Measurements from ENCODE around the gene FAM219B.
"Not testable (repeated sequence)": the region's sequence is repeated elsewhere in the genome, so short reads cannot be mapped to it uniquely, and the experiment has no call there.

Gene FAM219B

DNA sequence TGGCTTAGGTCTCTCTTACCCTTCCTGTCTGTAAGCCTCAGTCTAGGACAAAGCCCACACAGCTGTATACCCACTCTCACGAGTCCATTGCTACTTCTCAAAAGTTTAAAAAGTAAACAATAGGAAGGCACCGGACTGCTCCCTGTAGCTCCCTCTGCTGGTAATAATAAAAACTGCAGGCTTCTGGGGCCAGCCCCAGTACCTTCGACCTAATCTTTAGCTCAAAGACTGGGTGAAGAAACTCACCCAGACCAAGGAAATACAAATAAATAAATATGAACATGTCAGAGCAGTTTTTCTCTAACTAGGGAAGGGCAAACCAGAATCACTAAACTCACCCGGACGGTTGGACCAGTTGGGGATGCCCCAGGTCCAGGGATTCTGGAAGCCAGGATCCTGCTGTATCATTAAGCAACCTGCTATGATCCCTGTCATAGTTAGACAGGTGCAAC is 5.0 kb downstream of the FAM219B start:
- Histone ChIP-seq H3K9me3 (no peaks in the 10 kb centered on the region), H3K36me3 (peaks cover 65% of the 10 kb centered on the region), H3K4me1 (ENCODE audit: control insufficient read depth in 1 of 2, insufficient read depth in 1 of 2, low read depth in 1 of 2, low read length in 1 of 2) (peaks cover 38 to 40% of the 10 kb centered on the region in 2 experiments), H3K27me3 (no peaks in the 10 kb centered on the region), H3K27ac (peak overlapping the region; percentile 54), H3K4me3 (ENCODE audit: low read depth in 1 of 2, low read length in 1 of 2) (no peak overlapping the region)
- TF ChIP-seq, protein P1, sequence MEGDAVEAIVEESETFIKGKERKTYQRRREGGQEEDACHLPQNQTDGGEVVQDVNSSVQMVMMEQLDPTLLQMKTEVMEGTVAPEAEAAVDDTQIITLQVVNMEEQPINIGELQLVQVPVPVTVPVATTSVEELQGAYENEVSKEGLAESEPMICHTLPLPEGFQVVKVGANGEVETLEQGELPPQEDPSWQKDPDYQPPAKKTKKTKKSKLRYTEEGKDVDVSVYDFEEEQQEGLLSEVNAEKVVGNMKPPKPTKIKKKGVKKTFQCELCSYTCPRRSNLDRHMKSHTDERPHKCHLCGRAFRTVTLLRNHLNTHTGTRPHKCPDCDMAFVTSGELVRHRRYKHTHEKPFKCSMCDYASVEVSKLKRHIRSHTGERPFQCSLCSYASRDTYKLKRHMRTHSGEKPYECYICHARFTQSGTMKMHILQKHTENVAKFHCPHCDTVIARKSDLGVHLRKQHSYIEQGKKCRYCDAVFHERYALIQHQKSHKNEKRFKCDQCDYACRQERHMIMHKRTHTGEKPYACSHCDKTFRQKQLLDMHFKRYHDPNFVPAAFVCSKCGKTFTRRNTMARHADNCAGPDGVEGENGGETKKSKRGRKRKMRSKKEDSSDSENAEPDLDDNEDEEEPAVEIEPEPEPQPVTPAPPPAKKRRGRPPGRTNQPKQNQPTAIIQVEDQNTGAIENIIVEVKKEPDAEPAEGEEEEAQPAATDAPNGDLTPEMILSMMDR (IDR thresholded peaks at IDR 0.05) = peak; percentile 94

DNA sequence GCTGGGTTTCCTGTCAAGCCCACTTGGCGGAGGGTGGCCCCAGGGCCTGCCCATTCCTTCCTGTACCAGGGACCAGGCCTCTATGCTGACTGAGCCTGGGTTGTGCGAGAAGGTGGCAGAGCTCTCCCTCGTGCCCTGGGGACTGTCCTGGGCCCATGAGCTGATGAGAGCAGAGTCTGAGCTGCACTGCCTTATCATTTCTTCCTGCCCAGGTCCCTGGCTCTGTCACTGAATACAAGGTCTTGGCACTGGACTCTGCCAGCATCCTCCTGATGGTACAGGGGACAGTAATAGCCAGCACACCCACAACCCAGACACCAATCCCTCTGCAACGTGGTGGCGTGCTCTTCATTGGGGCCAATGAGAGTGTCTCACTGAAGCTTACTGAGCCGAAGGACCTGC is 9.3 kb downstream of the FAM219B start:
- no peaks in the 10 kb centered on the region for H3K9me3 ChIP-seq
- no peak overlapping the region for H3K4me3 ChIP-seq (ENCODE audit: low read depth in 1 of 2, low read length in 1 of 2)
- peaks cover 11 to 12% of the 10 kb centered on the region in 2 experiments for H3K4me1 ChIP-seq (ENCODE audit: control insufficient read depth in 1 of 2, insufficient read depth in 1 of 2, low read depth in 1 of 2, low read length in 1 of 2)
- H3K27me3 ChIP-seq = no peaks in the 10 kb centered on the region
- H3K36me3 ChIP-seq = peaks cover 70% of the 10 kb centered on the region
- TF ChIP-seq, protein P1 (IDR thresholded peaks at IDR 0.05) = no peak
- no peak overlapping the region for H3K27ac ChIP-seq

DNA sequence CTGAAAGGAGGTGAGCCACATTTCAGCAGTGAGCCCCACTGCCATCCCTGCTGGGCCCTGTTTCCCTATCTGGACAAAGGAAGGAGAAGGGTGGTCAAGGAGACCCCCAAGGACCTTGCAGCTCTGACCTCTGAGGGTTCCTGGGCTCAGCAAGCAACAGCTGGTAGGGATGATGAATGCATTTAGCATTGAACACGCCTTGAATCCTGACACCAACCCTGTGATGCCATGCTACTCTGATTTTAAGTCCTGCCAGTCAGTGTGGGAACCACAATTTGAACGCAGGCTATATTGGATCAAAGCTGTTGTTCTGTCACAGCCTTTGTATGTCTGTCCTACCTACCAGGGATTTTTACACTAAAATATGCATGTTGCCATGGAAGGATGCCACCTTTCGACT is 10.3 kb downstream of the FAM219B start:
- TF ChIP-seq, protein P1 (IDR thresholded peaks at IDR 0.05) = no peak
- Histone ChIP-seq H3K9me3 (no peaks in the 10 kb centered on the region), H3K36me3 (peaks cover 65% of the 10 kb centered on the region), H3K4me1 (ENCODE audit: control insufficient read depth in 1 of 2, insufficient read depth in 1 of 2, low read depth in 1 of 2, low read length in 1 of 2) (peaks cover 1 to 3% of the 10 kb centered on the region in 2 experiments), H3K4me3 (ENCODE audit: low read depth in 1 of 2, low read length in 1 of 2) (no peak overlapping the region), H3K27ac (no peak overlapping the region), H3K27me3 (no peaks in the 10 kb centered on the region)

DNA sequence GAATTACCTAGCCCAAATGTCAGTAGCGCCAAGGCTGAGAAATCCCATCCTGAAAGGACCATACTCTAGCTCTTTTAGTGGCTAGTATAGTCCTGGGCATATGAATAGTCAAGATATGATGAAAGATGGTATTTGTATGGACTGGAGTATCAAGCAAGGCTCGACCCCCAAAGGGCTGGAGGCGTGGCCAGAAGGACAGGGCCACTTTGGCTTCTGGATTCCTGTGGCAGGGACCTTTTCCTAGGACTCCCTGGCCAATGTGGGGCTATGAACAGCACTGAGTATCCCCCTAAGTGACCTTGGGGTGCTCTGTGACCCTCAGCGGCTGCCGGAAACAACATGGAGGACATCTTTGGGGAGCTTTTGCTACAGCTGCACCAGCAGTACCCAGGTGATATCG is 10.8 kb downstream of the FAM219B start:
- H3K4me3 ChIP-seq (ENCODE audit: low read depth in 1 of 2, low read length in 1 of 2) = no peak overlapping the region
- TF ChIP-seq, protein P1 (IDR thresholded peaks at IDR 0.05) = no peak
- no peak overlapping the region for H3K27ac ChIP-seq
- no peaks in the 10 kb centered on the region for H3K27me3 ChIP-seq
- H3K36me3 ChIP-seq = peaks cover 60% of the 10 kb centered on the region
- H3K9me3 ChIP-seq = no peaks in the 10 kb centered on the region
- no peaks in the 10 kb centered on the region for H3K4me1 ChIP-seq (ENCODE audit: control insufficient read depth in 1 of 2, insufficient read depth in 1 of 2, low read depth in 1 of 2, low read length in 1 of 2)

DNA sequence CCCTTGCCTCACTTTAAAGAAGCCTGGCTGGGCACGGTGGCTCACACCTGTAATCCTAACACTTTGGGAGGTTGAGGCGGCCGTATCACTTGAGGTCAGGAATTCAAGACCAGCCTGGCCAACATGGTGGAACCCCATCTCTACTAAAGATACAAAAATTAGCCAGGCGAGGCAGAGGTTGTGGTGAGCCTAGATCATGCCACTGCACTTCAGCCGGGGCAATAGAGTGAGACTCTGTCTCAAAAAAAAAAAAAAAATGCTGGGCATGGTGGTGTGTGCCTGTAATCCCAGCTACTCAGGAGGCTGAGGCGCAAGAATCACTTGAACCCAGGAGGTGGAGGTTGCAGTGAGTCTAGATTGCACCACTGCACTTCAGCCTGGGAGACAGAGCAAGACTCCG is 12.3 kb downstream of the FAM219B start:
- H3K27me3 ChIP-seq, H3K27ac ChIP-seq: not testable (repeated sequence)
- peaks cover 45% of the 10 kb centered on the region for H3K36me3 ChIP-seq

DNA sequence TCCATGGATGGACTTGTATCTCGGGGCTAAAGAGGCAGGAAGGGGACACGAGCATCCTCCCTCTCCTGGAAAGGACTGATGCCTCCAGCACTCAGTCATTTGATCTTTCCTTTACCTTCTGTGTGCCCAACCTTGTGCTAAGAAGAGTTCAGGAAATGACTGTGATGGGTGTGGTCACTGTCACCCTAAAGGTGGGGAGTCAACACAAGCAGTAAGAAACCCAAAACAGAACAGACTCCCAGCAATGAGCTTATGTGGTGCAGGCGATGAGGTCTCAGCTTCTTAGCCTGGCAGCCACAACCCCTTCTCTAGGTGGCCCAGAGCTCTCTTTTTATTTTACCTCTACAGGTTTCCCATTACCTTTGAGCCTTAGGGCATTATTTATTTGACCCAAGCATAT is 13.0 kb downstream of the FAM219B start:
- Histone ChIP-seq H3K4me1 (ENCODE audit: control insufficient read depth in 1 of 2, insufficient read depth in 1 of 2, low read depth in 1 of 2, low read length in 1 of 2) (peaks cover 18 to 19% of the 10 kb centered on the region in 2 experiments), H3K4me3 (ENCODE audit: low read depth in 1 of 2, low read length in 1 of 2) (no peak overlapping the region), H3K36me3 (peaks cover 38% of the 10 kb centered on the region), H3K9me3 (no peaks in the 10 kb centered on the region), H3K27ac (no peak overlapping the region), H3K27me3 (no peaks in the 10 kb centered on the region)
- TF ChIP-seq, protein P1 (IDR thresholded peaks at IDR 0.05) = no peak

More for the DNA sequence above, 12.3 kb downstream of the FAM219B start:
- not testable (repeated sequence) for H3K4me3 ChIP-seq (ENCODE audit: low read depth in 1 of 2, low read length in 1 of 2); H3K9me3 ChIP-seq
- H3K4me1 ChIP-seq (ENCODE audit: control insufficient read depth in 1 of 2, insufficient read depth in 1 of 2, low read depth in 1 of 2, low read length in 1 of 2) = peaks cover 11 to 12% of the 10 kb centered on the region in 2 experiments

Measured in neutrophil (primary cell).